ENCODE data around the gene UBE3B.

Gene UBE3B

GRCh38 chr12:109529691-109530640, 52.5 kb downstream of the UBE3B start:
- DNase-seq (ENCODE audit: low read depth in 2 of 2), result no peak

DNA sequence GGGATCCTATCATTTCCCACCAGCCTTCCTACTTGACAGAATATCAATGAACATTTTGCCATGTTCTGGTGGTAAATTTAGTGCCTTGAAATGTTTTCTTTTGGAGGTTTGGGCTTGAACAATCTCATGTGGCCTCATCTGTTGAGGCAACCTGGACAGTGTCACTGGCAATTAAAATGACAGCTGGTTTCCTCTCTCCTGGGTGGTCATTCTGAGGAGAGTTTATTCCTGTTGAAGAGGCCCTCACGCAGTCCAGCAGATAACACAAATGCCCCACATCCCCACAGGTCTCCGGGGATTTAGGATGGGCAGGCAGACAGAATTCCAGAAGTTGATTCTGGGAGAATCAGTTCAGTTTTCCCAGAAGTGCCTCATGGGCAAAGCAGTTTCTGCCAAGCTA, 54.0 kb downstream of the UBE3B start:
- no peak for DNase-seq (ENCODE audit: low read depth in 2 of 2)

DNA sequence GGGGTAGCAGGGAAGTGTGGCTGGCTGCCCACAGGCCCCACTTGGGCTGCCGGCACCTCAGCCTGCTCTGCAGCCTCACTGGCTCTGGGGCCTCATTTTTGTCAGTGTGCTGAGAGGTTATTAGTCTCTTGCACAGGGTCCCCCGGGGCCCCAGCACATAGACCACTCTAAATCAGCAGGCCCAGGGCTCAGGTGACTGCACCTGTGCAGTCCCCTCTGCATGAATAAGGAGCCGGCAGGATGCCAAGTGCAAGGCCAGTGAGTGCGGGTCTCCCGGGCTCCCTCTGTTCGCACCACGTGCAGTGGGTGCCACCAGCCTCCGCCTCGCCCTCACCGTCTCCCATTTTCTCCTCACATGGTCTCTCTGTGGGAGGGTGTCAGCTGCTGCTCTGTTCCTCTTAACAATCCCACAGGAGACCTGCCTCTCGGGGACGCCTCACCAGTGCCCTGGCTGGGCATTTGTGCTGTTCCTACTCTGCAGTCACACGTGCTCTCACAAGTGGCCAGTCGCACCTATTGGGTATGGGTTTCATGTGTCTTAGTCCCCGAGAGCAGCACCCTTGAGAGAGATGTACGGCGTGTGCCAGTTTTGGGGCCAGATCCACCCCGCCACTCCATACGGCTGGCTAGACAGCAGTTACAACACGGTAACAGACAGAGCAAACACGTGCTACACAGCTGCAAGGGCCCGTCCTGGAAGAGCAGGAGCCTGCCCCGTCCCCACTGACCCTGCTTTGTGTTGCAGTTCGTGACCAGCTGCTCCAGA, 55.5 kb downstream of the UBE3B start:
- DNase-seq (ENCODE audit: low read depth in 2 of 2), result no peak

GRCh38 chr12:109533487-109533740, 56.0 kb downstream of the UBE3B start:
- no peak for DNase-seq (ENCODE audit: low read depth in 2 of 2)

DNA sequence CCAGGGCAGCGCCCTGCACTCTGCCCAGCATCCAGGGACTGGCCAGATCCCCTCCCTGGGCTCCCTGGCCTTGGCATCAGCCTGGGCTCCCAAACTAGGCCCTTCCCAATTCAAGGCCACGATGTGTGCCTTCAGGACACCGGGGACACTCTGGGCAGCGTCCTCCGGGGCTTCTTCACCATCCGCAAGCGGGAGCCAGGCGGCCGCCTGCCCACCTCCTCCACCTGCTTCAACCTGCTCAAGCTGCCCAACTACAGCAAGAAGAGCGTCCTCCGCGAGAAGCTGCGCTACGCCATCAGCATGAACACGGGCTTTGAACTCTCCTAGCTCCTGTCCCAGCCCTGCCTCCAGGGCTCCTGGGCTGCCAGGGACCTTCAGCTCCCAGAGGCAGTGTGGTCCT, 57.0 kb downstream of the UBE3B start:
- no peak for DNase-seq (ENCODE audit: low read depth in 2 of 2)

- no peak for DNase-seq (ENCODE audit: low read depth in 2 of 2)
Observed at GRCh38 chr12:109535231-109535862, 57.9 kb downstream of the UBE3B start.

DNA sequence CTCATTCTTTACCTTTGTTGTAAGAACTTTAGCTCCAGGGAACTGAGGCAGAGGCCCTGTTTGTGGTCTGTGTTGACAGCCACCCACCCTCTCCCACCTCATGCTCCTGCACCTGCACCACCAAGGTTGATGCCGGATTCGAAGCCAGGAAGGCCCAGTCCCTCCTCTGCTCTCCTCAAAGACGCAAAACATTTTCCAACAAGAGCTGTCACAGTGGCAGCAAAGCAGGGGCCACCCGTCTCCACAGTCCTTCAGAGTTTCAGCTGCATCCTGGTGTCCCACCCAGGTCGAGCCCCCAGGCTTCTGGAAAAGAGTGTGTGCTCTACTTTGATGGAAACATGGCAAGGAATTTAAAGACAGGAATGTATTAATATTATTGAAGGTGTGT, 58.4 kb downstream of the UBE3B start:
- DNase-seq (ENCODE audit: low read depth in 2 of 2), result no peak

DNA sequence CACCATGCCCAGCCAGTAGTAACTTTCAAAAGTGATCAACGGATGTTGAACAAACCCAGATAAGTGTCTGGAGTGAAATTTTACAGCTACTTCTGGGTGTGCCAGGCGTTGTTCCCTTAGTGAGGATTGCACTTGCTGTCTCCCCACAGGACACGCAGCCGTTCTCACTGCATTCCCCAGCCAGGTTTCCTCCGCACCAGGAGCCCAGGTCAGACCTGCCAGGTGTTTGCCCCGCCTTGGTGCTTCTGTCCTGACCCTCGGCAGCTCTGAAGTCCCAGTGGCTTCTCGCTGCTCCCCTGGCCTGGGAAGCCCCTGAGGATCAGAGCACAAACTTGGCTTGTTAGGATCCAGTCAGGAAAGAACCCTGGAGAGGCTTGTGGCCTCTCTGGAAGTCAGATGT, 59.7 kb downstream of the UBE3B start:
- no peak for DNase-seq (ENCODE audit: low read depth in 2 of 2)

- DNase-seq (ENCODE audit: low read depth in 2 of 2), result no peak
Observed at GRCh38 chr12:109538191-109538863, 60.9 kb downstream of the UBE3B start.

GRCh38 chr12:109539508-109539907, 62.1 kb downstream of the UBE3B start:
- peak in 1 of 2 experiments; percentile 7 for DNase-seq (ENCODE audit: low read depth in 2 of 2)

DNA sequence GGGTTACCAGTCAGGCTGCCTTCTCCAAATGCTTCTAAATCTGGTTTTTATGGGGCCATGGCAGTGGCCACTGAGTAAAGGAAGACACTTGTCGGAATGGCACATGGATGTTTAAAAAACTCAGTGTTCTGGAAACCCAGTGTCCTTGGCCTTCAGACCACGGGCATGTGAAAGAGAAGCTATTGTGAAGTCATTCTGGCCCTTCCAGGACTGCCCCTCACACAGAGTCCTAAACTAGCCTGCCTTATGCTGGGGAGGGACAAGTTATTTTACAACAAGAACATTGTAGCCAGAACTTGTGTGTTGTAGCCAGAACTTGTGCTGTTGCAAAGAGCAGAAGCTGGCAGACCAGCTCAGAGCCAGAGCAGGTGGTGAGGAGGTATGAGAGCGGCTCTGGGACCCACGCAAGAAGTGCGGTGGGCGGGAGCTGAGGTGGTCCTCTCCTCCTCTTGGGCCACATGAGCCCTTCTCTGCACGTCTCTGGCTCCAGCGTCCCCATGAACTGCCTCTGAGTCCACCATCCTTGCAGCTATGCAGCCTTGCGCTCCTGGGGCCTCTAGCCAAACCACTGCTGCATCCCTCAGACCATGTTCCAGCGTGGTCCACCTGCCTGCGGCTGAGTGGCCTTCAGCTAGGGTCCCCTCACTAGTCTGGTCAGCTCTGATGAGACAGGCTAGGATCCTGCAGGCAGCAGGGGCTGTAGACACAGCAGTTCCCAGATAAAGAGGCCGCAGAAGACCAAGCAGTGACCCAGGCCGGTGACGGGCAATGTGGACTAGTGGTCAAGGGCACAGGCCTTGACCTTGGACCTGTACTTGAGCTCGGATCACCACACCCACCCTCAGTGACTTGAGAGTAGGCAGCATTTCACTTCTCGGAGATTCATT, 63.3 kb downstream of the UBE3B start:
- no peak for DNase-seq (ENCODE audit: low read depth in 2 of 2)

DNA sequence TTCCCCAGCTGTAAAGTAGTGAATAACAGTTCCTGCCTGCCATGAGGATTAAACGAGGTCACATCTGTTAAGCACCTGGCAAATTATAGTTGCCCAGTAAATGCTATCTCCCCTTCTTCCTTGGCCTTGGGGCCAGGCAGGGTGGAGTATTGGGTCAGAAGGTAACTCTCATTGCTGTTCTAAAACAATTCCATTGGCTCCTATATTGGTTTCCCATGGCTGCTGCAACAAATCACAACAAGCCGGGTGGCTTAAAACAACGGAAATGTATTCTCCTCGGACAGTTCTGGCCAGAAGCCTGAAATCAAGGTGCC, 63.9 kb downstream of the UBE3B start:
- DNase-seq (ENCODE audit: low read depth in 2 of 2), result no peak

- DNase-seq (ENCODE audit: low read depth in 2 of 2), result peak; percentile 16 to 24
Observed at GRCh38 chr12:109542014-109542413, 64.6 kb downstream of the UBE3B start.

GRCh38 chr12:109542876-109543275, 65.4 kb downstream of the UBE3B start:
- DNase-seq (ENCODE audit: low read depth in 2 of 2), result no peak

DNA sequence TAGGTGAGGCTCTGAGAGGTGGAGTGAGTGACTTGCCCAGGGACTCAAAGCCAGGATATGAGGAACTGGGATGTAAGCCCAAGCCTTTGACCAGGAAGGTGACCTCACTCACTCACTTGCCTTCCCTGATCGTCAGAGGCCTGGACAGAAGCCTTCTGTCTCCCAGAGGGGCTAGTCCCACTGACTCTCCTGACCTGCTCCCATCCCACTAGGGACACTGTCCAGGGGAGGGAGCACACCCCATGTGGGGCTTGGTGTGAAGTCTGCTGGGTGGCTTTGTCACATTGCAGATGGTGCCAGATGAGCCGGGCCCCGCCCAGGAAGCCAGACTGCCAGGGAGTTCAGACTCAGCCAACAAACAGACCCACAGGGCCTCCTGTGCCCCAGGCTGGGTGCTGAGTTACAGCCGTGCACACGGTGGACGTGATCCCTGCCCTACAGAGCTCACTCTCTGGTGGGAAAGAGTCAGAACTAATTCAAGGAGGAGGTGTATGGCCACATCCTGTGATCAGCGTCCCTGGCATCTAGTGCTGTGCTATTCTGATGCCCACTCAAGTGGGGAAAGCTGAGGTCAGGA, 67.6 kb downstream of the UBE3B start:
- DNase-seq (ENCODE audit: low read depth in 2 of 2), result no peak

DNA sequence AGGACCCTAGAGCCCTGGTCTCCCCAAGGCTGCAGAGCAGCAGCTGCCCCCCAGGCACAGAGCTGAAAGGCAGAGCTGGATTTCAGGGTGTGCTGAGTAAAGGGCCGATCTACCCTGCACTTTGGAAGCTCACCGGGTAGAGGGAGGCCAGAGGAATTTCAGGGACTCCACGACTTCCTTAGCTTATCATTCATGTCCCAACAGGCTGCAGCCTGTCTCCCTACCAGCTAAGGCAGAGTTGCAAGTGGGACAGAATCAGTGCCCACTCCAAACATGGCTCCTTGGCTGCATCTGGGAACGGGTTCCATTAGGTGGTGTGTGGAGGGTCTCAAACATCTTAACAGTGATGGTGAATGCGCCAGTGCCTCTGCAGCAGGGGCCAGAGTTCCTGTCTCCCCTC, 68.4 kb downstream of the UBE3B start:
- DNase-seq (ENCODE audit: low read depth in 2 of 2), result no peak

DNA sequence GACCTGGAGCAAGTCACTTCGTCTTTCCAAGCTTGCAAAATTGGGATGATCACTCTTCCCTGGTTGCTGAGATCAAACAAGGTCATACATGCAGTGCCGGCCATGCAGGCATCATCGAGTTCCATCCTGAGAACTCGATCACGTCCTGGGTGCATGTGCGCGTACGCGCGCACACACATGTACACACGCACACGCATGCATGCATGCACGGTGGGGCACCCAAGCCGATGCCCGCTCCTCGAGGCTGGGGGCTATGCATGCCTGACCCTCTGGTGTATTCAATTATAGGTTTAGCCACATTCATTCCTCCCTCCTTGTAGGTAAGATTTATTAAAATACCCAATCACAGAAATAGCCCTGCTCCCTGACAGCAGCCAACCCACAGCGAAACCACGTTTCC, 69.9 kb downstream of the UBE3B start:
- no peak for DNase-seq (ENCODE audit: low read depth in 2 of 2)

GRCh38 chr12:109548258-109548657, 70.8 kb downstream of the UBE3B start:
- no peak for DNase-seq (ENCODE audit: low read depth in 2 of 2)

GRCh38 chr12:109549613-109550270, 72.3 kb downstream of the UBE3B start:
- no peak for DNase-seq (ENCODE audit: low read depth in 2 of 2)

DNA sequence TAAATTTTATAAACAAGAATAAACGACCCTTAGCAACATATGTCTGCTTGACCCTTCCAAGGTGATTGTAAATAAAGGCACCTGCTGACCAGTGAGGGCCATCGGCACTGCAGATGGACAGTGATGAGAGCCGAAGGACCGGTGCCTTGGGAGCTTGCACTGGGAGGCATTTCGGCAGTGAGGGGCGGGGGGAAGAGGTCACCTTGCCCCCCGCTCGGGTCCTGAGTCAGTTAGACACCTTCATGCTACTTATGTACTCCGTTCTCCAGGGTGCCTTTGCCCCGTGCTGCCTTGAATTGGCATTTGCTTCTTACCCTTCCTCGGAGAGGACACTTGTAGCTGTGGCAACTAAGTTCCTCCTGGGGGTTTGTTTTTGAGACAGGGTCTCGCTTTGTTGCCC, 72.8 kb downstream of the UBE3B start:
- no peak for DNase-seq (ENCODE audit: low read depth in 2 of 2)
